Measurements from ENCODE around the gene DRG1. TPM values are rescaled to one million over a fixed set of nuclear protein-coding genes. Genes with fewer than 3 reads are reported as not detected.

DRG1 gene
- total and polyA plus RNA-seq, 9 donors: 46.8 to 87.1 (median 54.4) TPM

DNA sequence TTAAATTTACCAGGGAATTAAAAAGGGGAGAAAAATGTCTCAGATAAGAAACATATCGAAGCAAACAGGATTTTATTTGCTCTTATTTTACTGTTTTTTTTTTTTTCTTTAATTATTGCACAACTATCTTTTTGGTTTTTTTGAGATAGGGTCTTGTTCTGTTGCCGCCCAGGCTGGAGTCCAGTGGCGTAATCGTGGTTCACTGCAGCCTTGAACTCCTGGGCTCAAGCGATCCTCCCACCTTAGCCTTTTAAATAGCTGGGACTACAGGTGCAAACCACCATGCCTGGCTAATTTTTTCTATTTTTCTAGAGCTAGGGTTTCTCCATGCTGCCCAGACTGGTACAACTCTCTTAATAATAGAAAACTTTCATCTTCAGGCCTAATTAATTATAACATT is 32.5 kb downstream of the DRG1 start:
- Histone ChIP-seq H3K9me3 (no peaks in the 10 kb centered on the region), H3K4me3 (no peak overlapping the region), H3K4me1 (ENCODE audit: insufficient read depth) (peaks cover 2% of the 10 kb centered on the region), H3K27me3 (no peaks in the 10 kb centered on the region), H3K27ac (peak overlapping the region in 1 of 2 donors; percentile 64), H3K36me3 (no peaks in the 10 kb centered on the region)
- intact Hi-C loops (cut with DNase I): no loop called here
- peak; percentile 64 to 80 (median 75) for DNase-seq
- no peak for TF ChIP-seq POLR2A (IDR thresholded peaks at IDR 0.05)
- TF ChIP-seq, protein P1, sequence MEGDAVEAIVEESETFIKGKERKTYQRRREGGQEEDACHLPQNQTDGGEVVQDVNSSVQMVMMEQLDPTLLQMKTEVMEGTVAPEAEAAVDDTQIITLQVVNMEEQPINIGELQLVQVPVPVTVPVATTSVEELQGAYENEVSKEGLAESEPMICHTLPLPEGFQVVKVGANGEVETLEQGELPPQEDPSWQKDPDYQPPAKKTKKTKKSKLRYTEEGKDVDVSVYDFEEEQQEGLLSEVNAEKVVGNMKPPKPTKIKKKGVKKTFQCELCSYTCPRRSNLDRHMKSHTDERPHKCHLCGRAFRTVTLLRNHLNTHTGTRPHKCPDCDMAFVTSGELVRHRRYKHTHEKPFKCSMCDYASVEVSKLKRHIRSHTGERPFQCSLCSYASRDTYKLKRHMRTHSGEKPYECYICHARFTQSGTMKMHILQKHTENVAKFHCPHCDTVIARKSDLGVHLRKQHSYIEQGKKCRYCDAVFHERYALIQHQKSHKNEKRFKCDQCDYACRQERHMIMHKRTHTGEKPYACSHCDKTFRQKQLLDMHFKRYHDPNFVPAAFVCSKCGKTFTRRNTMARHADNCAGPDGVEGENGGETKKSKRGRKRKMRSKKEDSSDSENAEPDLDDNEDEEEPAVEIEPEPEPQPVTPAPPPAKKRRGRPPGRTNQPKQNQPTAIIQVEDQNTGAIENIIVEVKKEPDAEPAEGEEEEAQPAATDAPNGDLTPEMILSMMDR (IDR thresholded peaks at IDR 0.05): no peak
- no peak for TF ChIP-seq EP300 (IDR thresholded peaks at IDR 0.05)
- WGBS, 3 donors: 13 to 41% (median 15%) methylated on average over 5 of the region's 5 CpGs

DNA sequence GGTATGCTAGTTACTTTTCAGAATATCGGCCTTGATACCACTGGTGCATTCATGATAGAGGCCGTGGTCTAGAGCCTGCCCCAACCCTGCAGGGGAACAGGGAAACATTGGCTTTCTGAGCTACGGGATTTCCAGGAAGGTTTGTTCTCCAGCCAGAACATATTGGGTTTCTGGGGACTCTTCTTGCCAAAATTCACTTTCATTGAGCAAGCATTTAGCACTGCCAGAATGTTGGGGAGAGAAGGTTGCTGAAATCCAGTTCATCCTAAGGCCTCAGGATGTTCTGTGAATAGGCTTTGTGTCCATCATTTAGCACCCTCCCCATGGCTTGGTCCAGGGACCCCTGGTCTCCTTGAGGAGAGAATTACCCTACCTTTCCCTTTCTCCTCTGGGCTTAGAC is 36.7 kb downstream of the DRG1 start:
- Histone ChIP-seq H3K36me3 (no peaks in the 10 kb centered on the region), H3K9me3 (no peaks in the 10 kb centered on the region)
- WGBS, 3 donors: 52 to 61% (median 56%) methylated on average over 3 of the region's 3 CpGs

DNA sequence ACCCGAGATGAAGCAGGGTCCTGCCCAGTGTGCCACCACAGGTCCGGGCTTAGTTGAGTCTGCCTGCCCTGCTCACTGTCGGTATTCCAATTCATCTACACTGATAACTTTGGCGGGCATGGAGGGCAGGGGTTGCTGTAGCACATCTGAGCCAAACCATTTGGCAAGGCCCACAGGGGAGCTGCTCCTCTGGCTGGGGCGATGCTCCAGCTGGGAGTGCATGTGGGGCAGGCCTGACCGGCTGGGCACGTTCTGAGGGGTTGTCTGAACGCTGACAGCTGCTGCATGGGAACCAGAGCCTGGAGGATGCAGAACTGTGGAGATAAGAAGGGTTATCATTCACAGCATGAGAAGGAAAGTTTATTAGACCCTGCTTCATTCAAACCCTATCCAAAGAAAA is 40.4 kb downstream of the DRG1 start:
- H3K9me3 ChIP-seq: no peaks in the 10 kb centered on the region
- DNase-seq: peak in 4 of 5 donors; percentile 35 to 50 (median 40)
- 15 to 29% (median 17%) methylated on average over 8 of the region's 8 CpGs for WGBS, 3 donors
- H3K4me1 ChIP-seq (ENCODE audit: insufficient read depth): peaks cover 2% of the 10 kb centered on the region
- no peaks in the 10 kb centered on the region for H3K27me3 ChIP-seq
- no peak overlapping the region for H3K4me3 ChIP-seq
- no peak overlapping the region for H3K27ac ChIP-seq
- TF ChIP-seq, protein P1 (IDR thresholded peaks at IDR 0.05): no peak
- no peak for TF ChIP-seq EP300 (IDR thresholded peaks at IDR 0.05)
- no peak for TF ChIP-seq POLR2A (IDR thresholded peaks at IDR 0.05)
- H3K36me3 ChIP-seq: no peaks in the 10 kb centered on the region
- intact Hi-C loops (cut with DNase I): no loop called here

More for the DNA sequence above, 36.7 kb downstream of the DRG1 start:
- intact Hi-C loops (cut with DNase I): no loop called here
- peaks cover 2% of the 10 kb centered on the region for H3K4me1 ChIP-seq (ENCODE audit: insufficient read depth)
- H3K4me3 ChIP-seq: no peak overlapping the region
- no peak for TF ChIP-seq EP300 (IDR thresholded peaks at IDR 0.05)
- no peak for TF ChIP-seq POLR2A (IDR thresholded peaks at IDR 0.05)
- TF ChIP-seq, protein P1 (IDR thresholded peaks at IDR 0.05): no peak
- no peak overlapping the region for H3K27ac ChIP-seq
- H3K27me3 ChIP-seq: no peaks in the 10 kb centered on the region
- DNase-seq: no peak

DNA sequence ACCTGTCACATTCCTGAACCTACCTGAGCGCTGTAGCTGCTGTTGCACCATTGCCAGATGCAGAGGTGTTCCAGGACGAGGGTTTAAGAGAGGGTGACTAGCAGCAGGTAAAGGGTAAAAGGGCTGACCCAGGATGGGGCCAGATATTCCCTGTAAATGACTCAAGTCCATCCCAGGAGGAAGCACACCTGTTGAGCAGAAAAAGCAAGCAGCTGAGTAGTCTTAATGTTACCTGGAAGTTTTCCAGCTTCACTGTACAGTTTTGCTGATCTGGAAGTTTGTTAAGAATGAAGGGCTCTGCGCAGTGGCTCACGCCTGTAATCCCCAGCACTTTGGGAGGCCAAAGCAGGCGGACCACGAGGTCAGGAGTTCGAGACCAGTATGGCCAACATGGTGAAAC is 41.3 kb downstream of the DRG1 start:
- Histone ChIP-seq H3K4me3 (no peak overlapping the region), H3K27me3 (no peaks in the 10 kb centered on the region), H3K9me3 (no peaks in the 10 kb centered on the region), H3K4me1 (ENCODE audit: insufficient read depth) (peaks cover 2% of the 10 kb centered on the region), H3K27ac (no peak overlapping the region), H3K36me3 (no peaks in the 10 kb centered on the region)
- intact Hi-C loops (cut with DNase I): no loop called here
- no peak for TF ChIP-seq EP300 (IDR thresholded peaks at IDR 0.05)
- TF ChIP-seq, protein P1 (IDR thresholded peaks at IDR 0.05): no peak
- no peak for TF ChIP-seq POLR2A (IDR thresholded peaks at IDR 0.05)
- DNase-seq: no peak
- 91 to 95% (median 94%) methylated on average over 7 of the region's 7 CpGs for WGBS, 3 donors
